Measurements from ENCODE around the gene MAP3K7. TPM values are rescaled to one million over a fixed set of nuclear protein-coding genes. Genes with fewer than 3 reads are reported as not detected.

Gene MAP3K7
- total and polyA plus RNA-seq, 11 donors = 9.6 to 26.1 (median 18.0) TPM

DNA sequence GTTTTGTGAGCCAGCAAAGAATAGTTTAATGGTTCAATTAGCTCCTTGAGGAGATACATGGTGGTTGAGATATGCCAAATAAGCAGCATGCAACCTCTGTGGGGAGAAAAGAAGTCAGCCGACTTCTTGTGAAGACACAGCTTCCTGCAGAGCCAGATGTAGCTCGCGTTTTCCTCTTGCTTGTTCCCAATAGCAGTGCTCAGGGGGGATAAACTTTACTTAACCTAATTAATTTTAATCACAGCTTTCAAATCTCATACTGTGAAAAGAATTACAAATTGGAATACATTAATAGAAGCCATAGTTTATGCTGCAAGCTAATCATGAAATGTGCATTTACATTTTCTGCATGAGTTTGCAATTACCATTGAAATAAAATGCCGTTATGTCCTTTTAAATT, 106.2 kb downstream of the MAP3K7 start:
- Histone ChIP-seq H3K27me3 (no peaks in the 10 kb centered on the region), H3K27ac (no peak overlapping the region), H3K4me3 (no peak overlapping the region), H3K9me3 (no peaks in the 10 kb centered on the region), H3K4me1 (peaks cover 0 to 10% (median 2%) of the 10 kb centered on the region in 12 donors), H3K36me3 (no peaks in the 10 kb centered on the region)
- DNase-seq (no peak), ATAC-seq (no peak)
- WGBS, 4 donors = 69 to 84% (median 75%) methylated on average over 4 of the region's 4 CpGs
- TF ChIP-seq, protein P1, sequence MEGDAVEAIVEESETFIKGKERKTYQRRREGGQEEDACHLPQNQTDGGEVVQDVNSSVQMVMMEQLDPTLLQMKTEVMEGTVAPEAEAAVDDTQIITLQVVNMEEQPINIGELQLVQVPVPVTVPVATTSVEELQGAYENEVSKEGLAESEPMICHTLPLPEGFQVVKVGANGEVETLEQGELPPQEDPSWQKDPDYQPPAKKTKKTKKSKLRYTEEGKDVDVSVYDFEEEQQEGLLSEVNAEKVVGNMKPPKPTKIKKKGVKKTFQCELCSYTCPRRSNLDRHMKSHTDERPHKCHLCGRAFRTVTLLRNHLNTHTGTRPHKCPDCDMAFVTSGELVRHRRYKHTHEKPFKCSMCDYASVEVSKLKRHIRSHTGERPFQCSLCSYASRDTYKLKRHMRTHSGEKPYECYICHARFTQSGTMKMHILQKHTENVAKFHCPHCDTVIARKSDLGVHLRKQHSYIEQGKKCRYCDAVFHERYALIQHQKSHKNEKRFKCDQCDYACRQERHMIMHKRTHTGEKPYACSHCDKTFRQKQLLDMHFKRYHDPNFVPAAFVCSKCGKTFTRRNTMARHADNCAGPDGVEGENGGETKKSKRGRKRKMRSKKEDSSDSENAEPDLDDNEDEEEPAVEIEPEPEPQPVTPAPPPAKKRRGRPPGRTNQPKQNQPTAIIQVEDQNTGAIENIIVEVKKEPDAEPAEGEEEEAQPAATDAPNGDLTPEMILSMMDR (IDR thresholded peaks at IDR 0.05) = no peak
- no peak for TF ChIP-seq POLR2A (IDR thresholded peaks at IDR 0.05)
- intact Hi-C loops (cut with DNase I) = loop anchor here in 1 of 10 donors (5.0 kb wide), 1 partner anchor 88 kb away; no protein-coding TSS in a partner anchor

DNA sequence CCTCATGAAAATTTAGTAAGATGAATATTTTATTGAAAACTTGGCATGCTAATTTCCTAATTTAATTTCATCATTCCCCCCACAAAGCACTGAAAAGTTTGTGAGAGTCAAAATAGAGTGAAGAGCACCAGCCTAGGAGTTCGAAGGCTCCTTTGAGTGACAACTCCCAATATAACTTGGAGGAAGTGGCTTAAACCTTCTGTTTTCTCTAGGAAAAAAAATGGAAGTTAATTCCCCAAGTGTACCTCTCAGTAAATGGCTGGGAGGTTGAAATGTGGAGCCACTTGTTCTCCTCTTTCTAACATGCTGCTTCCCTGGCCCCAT, 107.3 kb downstream of the MAP3K7 start:
- Histone ChIP-seq H3K27me3 (no peaks in the 10 kb centered on the region), H3K27ac (no peak overlapping the region), H3K4me1 (peaks cover 0 to 10% (median 2%) of the 10 kb centered on the region in 12 donors), H3K36me3 (no peaks in the 10 kb centered on the region), H3K9me3 (no peaks in the 10 kb centered on the region), H3K4me3 (no peak overlapping the region)
- DNase-seq = no peak
- 76 to 96% (median 86%) methylated on average over 1 of the region's 1 CpG for WGBS, 4 donors
- no peak for ATAC-seq
- no peak for TF ChIP-seq POLR2A (IDR thresholded peaks at IDR 0.05)
- TF ChIP-seq, protein P1 (IDR thresholded peaks at IDR 0.05) = peak in 3 of 12 donors; percentile 7 to 29 (median 25)
- intact Hi-C loops (cut with DNase I) = loop anchor here (1.0 to 10.0 kb wide), 16 partner anchors 85 to 539 kb away; partner anchors contain the start of gene BACH2 (in 6 of the 10)

DNA sequence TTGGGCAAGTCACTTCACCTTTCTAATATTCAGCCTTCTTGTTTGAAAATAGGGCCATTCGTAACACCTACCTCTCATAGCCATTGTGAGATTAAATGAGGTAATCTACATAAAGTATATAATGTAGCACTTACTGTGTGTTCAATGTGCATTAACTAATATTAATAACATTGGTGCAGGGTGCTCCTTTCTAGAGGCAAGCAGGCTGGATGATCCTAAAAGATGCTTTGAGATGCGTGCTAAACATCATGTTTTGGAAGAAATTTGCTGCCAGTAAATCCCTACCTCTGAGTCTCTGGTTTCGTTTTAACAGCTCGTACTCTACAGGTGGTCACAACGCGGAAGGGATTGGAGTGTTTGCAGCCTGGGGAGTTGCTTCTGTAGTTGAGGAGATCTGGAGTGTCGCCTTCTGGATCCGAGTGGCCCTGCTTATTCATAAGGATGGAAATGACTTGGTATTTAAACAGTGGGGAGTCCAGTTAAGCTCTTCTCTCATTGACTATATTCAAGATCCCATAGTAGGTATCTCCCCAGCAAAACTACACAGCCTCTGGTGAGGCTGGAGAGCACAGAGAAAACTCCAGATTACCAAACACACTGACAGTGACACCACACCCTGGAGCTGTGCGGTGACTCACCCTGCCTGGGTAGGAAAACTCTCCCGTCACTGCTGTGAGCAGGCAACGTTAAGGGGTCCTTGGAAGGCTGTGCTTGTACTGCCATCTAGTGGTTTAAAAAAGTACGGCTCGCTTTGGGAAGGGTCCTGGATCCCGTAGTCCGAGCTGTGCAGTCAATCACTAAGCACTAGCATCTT, 107.9 kb downstream of the MAP3K7 start:
- no peak overlapping the region for H3K27ac ChIP-seq
- no peaks in the 10 kb centered on the region for H3K27me3 ChIP-seq
- no peaks in the 10 kb centered on the region for H3K9me3 ChIP-seq
- H3K4me1 ChIP-seq = peaks cover 0 to 10% (median 2%) of the 10 kb centered on the region in 12 donors
- TF ChIP-seq POLR2A (IDR thresholded peaks at IDR 0.05) = no peak
- TF ChIP-seq, protein P1 (IDR thresholded peaks at IDR 0.05) = peak; percentile 86 to 97 (median 92)
- H3K4me3 ChIP-seq = no peak overlapping the region
- H3K36me3 ChIP-seq = no peaks in the 10 kb centered on the region
- WGBS, 4 donors = 40 to 43% (median 42%) methylated on average over 15 of the region's 15 CpGs
- intact Hi-C loops (cut with DNase I) = loop anchor here (1.0 to 10.0 kb wide), 16 partner anchors 84 to 539 kb away; partner anchors contain the start of gene BACH2 (in 6 of the 10)
- peak; percentile 97 to 100 (median 99) for ATAC-seq
- DNase-seq = peak; percentile 83 to 93 (median 85)

DNA sequence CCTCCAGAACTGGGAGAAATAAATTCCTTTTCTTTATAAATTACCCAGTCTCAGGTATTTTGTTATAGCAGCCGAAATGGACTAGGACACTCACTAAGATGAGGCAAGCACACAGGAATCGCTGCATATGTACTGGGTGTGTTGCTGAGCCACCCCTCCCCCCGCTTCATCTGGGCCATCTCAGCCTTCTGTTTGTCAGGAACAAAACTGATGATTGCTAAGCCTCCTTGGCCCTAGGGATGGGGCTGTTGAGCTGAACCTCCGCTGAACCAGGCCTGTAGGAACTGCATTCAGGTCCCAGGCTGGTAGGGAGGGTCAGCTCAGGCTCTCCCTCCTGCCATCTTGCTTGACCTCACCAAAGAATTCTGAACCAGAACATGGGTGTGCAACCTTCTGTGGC, 108.6 kb downstream of the MAP3K7 start:
- H3K27me3 ChIP-seq = no peaks in the 10 kb centered on the region
- ATAC-seq = no peak
- no peak for TF ChIP-seq POLR2A (IDR thresholded peaks at IDR 0.05)
- TF ChIP-seq, protein P1 (IDR thresholded peaks at IDR 0.05) = no peak
- intact Hi-C loops (cut with DNase I) = loop anchor here (2.0 to 10.0 kb wide), 12 partner anchors 83 to 537 kb away; partner anchors contain the start of gene BACH2 (in 6 of the 10)
- no peaks in the 10 kb centered on the region for H3K36me3 ChIP-seq
- H3K9me3 ChIP-seq = no peaks in the 10 kb centered on the region
- no peak overlapping the region for H3K4me3 ChIP-seq
- H3K4me1 ChIP-seq = peaks cover 0 to 16% (median 2%) of the 10 kb centered on the region in 12 donors
- no peak for DNase-seq
- no peak overlapping the region for H3K27ac ChIP-seq
- 77 to 96% (median 91%) methylated on average over 4 of the region's 4 CpGs for WGBS, 4 donors
